PC-9 (cell line): ENCODE results near the gene BUD23. TPM values are rescaled to one million over a fixed set of nuclear protein-coding genes. Genes with fewer than 3 reads are reported as not detected.

Source experiments
- BruUV-seq: library from RNA; stranded (reverse); fragments of 400-500 nt; replicated peaks from 2 replicates; lab custom pipeline; 2021; lab: Mats Ljungman, UMichigan
- CTCF ChIA-PET: fragments of 300-600 bp; sonication (Branson Sonifier 250); formaldehyde crosslinking; loops from one replicate; lab custom pipeline; 2022; ENCODE audit warnings: antibody characterized with exemption; lab: Charles Lee
- POLR2A ChIA-PET: fragments of 300-600 bp; sonication (Branson Sonifier 250); formaldehyde crosslinking; loops from one replicate; lab custom pipeline; 2022; ENCODE audit warnings: antibody characterized with exemption; ENCODE audit not compliant: unreplicated experiment; lab: Charles Lee
- DNase-seq, 2 experiments: peaks; one replicate each; pipeline versions ENCODE4 v3.0.0 to v3.0.0-alpha.2; 2015 to 2022; ENCODE audit warnings: mixed read lengths in 1 of 2
- H2AFZ ChIP-seq: fragments of 200-600 bp; sonication (generic); 2 replicates; pipeline ENCODE4 v1.8.1; 2017; ENCODE audit warnings: antibody characterized with exemption
- H3F3A ChIP-seq: fragments of 200-600 bp; sonication (generic); 2 replicates; pipeline ENCODE4 v1.8.1; 2017; ENCODE audit warnings: antibody characterized with exemption, mild to moderate bottlenecking, low read depth; ENCODE audit not compliant: insufficient read depth
- H3K27ac ChIP-seq: fragments of 200-600 bp; sonication (generic); 2 replicates; pipeline ENCODE4 v1.6.1; 2016; ENCODE audit warnings: mixed run types
- H3K27me3 ChIP-seq: fragments of 200-600 bp; sonication (generic); 2 replicates; pipeline ENCODE4 v1.6.1; 2016; ENCODE audit warnings: low read depth, mixed run types; ENCODE audit not compliant: insufficient read depth
- H3K36me3 ChIP-seq: fragments of 200-600 bp; sonication (generic); 2 replicates; pipeline ENCODE4 v1.6.1; 2016; ENCODE audit warnings: low read depth, mixed run types
- H3K4me1 ChIP-seq: fragments of 200-600 bp; sonication (generic); replicated peaks from 2 replicates; pipeline ENCODE4 v1.6.1; 2016; ENCODE audit warnings: mixed run types; ENCODE audit not compliant: insufficient read depth
- H3K4me2 ChIP-seq: fragments of 200-600 bp; sonication (generic); 2 replicates; pipeline ENCODE4 v1.6.1; 2017; ENCODE audit warnings: mixed run types
- H3K4me3 ChIP-seq: fragments of 200-600 bp; sonication (generic); 2 replicates; pipeline ENCODE4 v1.6.1; 2016; ENCODE audit warnings: mixed run types
- H3K79me2 ChIP-seq: fragments of 200-600 bp; sonication (generic); 2 replicates; pipeline ENCODE4 v1.6.1; 2017; ENCODE audit warnings: low read depth, mixed run types
- H3K9me2 ChIP-seq: fragments of 200-600 bp; sonication (generic); 2 replicates; pipeline ENCODE4 v1.8.1; 2017; ENCODE audit warnings: mild to moderate bottlenecking; ENCODE audit not compliant: insufficient read depth
- H3K9me3 ChIP-seq: fragments of 200-600 bp; sonication (generic); 2 replicates; pipeline ENCODE4 v1.8.1; 2016; ENCODE audit warnings: low read depth; ENCODE audit not compliant: insufficient read depth
- H4K20me1 ChIP-seq: fragments of 200-600 bp; sonication (generic); 2 replicates; pipeline ENCODE4 v1.8.1; 2017; ENCODE audit not compliant: insufficient read depth
- EZH2 ChIP-seq: fragments of 200-600 bp; sonication (generic); IDR thresholded peaks from 2 replicates; pipeline ENCODE4 v1.8.0; 2017; ENCODE audit warnings: antibody characterized with exemption, low read depth
- intact Hi-C: fragments of 100-400 bp; cut with micrococcal nuclease; formaldehyde crosslinking; loops from one replicate; pipeline ENCODE4 v1.10.0; 2022; ENCODE audit not compliant: unreplicated experiment
- total RNA-seq: library from RNA; stranded (reverse); gene quantifications from 2 replicates; pipeline ENCODE4 v1.2.3, GENCODE V29; 2021
- TF ChIP-seq, protein P1 (sequence below): fragments of 200-600 bp; sonication (generic); conservative IDR thresholded peaks from 2 replicates; pipeline ENCODE4 v1.6.1; 2017; ENCODE audit warnings: mixed run types, antibody characterized with exemption, mild to moderate bottlenecking, moderate library complexity

BUD23 gene
- total RNA-seq, 1 experiment from 2014 or later: 122 TPM

DNA sequence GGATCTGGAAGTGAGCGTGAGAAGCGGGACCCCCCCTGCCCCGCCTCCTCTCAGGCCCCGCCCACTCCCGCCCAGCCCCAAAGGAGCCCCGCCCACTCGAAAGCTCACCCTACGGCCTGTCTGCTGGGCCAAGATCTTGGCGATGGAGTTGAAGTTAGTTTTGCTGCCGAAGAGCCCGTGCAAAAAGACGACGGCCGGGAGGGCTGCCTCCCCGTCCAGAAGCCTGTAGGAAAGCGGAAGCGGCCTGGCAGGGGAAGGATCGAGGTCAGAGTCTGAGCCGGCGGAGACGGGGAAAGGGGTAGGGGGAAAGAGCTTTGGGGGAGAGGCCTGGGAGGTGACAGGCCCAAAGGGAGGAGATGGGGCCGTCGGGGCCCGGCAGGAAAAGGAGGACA is 54.8 kb downstream of the BUD23 start:
- POLR2A ChIA-PET: interaction anchor here (0.5 to 3.2 kb wide), 22 partner anchors 17 to 842 kb away, joined by 3 to 80 read pairs (median 6); partner anchors contain the start of genes METTL27 and STX1A
- DNase-seq: peak in 1 of 2 experiments; percentile 60
- intact Hi-C loops: loop anchor here (10.0 kb wide), 1 partner anchor 237 kb away; no protein-coding TSS in a partner anchor

DNA sequence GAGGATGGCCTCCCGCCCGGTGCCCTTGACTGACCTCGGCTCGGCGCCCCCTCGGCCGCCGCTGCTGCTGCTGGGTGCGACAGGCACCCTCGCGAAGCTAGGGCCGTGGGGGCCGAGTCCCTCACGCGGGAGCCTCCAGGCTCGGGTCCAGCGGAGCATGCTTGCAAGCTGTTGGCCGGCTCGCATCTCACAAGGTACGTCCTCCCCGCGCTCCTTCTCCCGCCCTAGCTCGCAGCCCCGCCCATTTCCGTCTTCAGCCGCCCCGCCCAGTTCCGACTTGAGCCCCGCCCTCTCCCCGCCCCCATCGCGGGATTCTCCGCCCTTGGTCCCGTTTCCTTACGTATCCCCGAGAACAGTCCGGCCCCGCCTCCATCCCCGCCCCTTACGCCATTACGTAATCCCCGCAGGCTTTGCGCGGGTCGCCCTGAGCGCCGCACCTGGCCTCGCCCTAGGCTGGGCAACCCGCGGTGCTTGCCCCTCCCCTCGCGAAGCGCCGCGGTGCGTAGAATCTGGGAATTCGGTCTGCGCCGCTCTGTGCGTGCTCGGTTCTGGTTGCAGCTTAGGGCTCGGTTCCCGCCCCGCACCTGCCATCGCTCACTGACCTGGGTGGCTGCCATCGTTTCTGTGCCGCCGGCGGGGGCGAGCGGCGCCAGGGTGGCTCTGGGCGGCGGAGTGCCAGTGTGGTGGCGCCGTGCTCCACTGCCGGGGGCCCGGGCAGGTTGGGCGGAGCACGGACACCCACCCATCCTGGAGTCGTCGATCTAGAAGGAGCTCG is 55.4 kb downstream of the BUD23 start, which contains the start of gene ABHD11:
TSS of gene ABHD11 (minus strand) at position 191 of the 775 bp plus-strand sequence. CDS start at position 159, 32 bp downstream.
- Histone ChIP-seq H3K79me2 (peaks cover 48% of the 10 kb centered on the region), H3K4me1 (peaks cover 71% of the 10 kb centered on the region), H4K20me1 (peaks cover 6% of the 10 kb centered on the region; the same call in 1 of the 2 replicates), H3K27me3 (no peaks in the 10 kb centered on the region), H3F3A (peaks cover 56% of the 10 kb centered on the region), H3K9me3 (no peaks in the 10 kb centered on the region), H3K9me2 (no peaks in the 10 kb centered on the region), H3K4me3 (peak within 1 kb of the TSS; percentile 96), H3K4me2 (peak within 1 kb of the TSS; percentile 99), H2AFZ (peak within 1 kb of the TSS; percentile 61), H3K36me3 (peaks cover 15% of the 10 kb centered on the region; the same call in 1 of the 2 replicates), H3K27ac (peak within 1 kb of the TSS; percentile 100)
- TF ChIP-seq, protein P1, sequence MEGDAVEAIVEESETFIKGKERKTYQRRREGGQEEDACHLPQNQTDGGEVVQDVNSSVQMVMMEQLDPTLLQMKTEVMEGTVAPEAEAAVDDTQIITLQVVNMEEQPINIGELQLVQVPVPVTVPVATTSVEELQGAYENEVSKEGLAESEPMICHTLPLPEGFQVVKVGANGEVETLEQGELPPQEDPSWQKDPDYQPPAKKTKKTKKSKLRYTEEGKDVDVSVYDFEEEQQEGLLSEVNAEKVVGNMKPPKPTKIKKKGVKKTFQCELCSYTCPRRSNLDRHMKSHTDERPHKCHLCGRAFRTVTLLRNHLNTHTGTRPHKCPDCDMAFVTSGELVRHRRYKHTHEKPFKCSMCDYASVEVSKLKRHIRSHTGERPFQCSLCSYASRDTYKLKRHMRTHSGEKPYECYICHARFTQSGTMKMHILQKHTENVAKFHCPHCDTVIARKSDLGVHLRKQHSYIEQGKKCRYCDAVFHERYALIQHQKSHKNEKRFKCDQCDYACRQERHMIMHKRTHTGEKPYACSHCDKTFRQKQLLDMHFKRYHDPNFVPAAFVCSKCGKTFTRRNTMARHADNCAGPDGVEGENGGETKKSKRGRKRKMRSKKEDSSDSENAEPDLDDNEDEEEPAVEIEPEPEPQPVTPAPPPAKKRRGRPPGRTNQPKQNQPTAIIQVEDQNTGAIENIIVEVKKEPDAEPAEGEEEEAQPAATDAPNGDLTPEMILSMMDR: no peak
- TF ChIP-seq EZH2: no peak
- ChIA-PET CTCF (interaction anchor here (0.6 to 1.5 kb wide), 6 partner anchors 24 to 132 kb away, joined by 3 to 7 read pairs (median 5); no protein-coding TSS in a partner anchor), POLR2A (interaction anchor here (0.6 to 3.2 kb wide), 24 partner anchors 17 to 910 kb away, joined by 3 to 80 read pairs (median 6); partner anchors contain the start of genes METTL27 and STX1A)
- DNase-seq: peak; percentile 89 to 100
- no TSS peak for BruUV-seq
- intact Hi-C loops: loop anchor here (1.0 to 10.0 kb wide), 2 partner anchors 92 to 236 kb away; partner anchors contain the start of gene CLDN4

More for the DNA sequence above, 54.8 kb downstream of the BUD23 start:
- TF ChIP-seq, protein P1: no peak
- no peak for TF ChIP-seq EZH2
- Histone ChIP-seq H3K4me2 (peak overlapping the region; percentile 97), H3K4me1 (peaks cover 65% of the 10 kb centered on the region), H3K36me3 (peaks cover 15% of the 10 kb centered on the region; the same call in 1 of the 2 replicates), H4K20me1 (peaks cover 6% of the 10 kb centered on the region; the same call in 1 of the 2 replicates), H3K4me3 (peak overlapping the region; percentile 96), H3K27me3 (no peaks in the 10 kb centered on the region), H3K9me3 (no peaks in the 10 kb centered on the region), H2AFZ (peak overlapping the region; percentile 53; the same call in 1 of the 2 replicates), H3K79me2 (peaks cover 48% of the 10 kb centered on the region), H3K9me2 (no peaks in the 10 kb centered on the region), H3K27ac (peak overlapping the region; percentile 88), H3F3A (peaks cover 52% of the 10 kb centered on the region)
- BruUV-seq: no TSS peak
- CTCF ChIA-PET: interaction anchor here (0.6 to 1.5 kb wide), 3 partner anchors 32 to 95 kb away, joined by 5 read pairs; no protein-coding TSS in a partner anchor

DNA sequence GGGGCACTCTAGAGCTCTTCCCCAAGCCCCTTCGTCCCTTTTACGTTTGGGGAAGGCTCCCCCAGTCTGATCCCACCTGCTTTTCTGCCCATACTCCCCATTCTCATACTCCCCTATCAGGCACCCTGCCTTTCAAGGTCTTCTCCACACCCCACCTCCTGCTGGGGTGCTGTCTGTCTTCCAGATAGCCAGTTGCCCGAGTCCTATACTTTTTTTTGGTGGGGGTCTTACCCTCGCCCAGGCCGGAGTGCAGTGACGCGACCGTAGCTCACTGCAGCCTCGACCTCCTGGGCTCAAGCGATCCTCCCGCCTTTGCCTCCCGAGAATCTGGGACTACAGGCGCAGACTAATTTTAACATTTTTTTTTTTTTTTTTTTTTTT is 56.0 kb downstream of the BUD23 start:
- peaks cover 61% of the 10 kb centered on the region for H3F3A ChIP-seq
- H3K79me2 ChIP-seq: peaks cover 48% of the 10 kb centered on the region
- H3K9me2 ChIP-seq: no peaks in the 10 kb centered on the region
- H3K27me3 ChIP-seq: no peaks in the 10 kb centered on the region
- ChIA-PET POLR2A (interaction anchor here (0.6 to 3.2 kb wide), 8 partner anchors 83 to 910 kb away, joined by 3 to 80 read pairs (median 17); partner anchors contain the start of gene METTL27), CTCF (interaction anchor here (0.6 to 1.5 kb wide), 3 partner anchors 24 to 90 kb away, joined by 3 to 7 read pairs (median 5); no protein-coding TSS in a partner anchor)
- H3K4me2 ChIP-seq: peak overlapping the region; percentile 99
- H3K4me1 ChIP-seq: peaks cover 76% of the 10 kb centered on the region
- DNase-seq: no peak
- BruUV-seq: no TSS peak
- intact Hi-C loops: loop anchor here (1.0 to 10.0 kb wide), 2 partner anchors 91 to 235 kb away; partner anchors contain the start of gene CLDN4
- peak overlapping the region; percentile 61; the same call in 1 of the 2 replicates for H2AFZ ChIP-seq
- TF ChIP-seq, protein P1: no peak
- no peak for TF ChIP-seq EZH2
- peaks cover 15% of the 10 kb centered on the region; the same call in 1 of the 2 replicates for H3K36me3 ChIP-seq
- peak overlapping the region; percentile 96 for H3K4me3 ChIP-seq
- peak overlapping the region; percentile 100 for H3K27ac ChIP-seq
- H4K20me1 ChIP-seq: peaks cover 6% of the 10 kb centered on the region; the same call in 1 of the 2 replicates
- H3K9me3 ChIP-seq: no peaks in the 10 kb centered on the region
